Activated naive CD4-positive, alpha-beta T cell treated with anti-CD3 and anti-CD28 coated beads for 36 hours (primary cell): ENCODE results near the gene CD200R1L. TPM values are rescaled to one million over a fixed set of nuclear protein-coding genes. Genes with fewer than 3 reads are reported as not detected.

ENCODE experiments used
- CTCF ChIA-PET: fragments of 350-600 bp; sonication (Branson Sonifier 250); formaldehyde crosslinking; loops from one replicate; lab custom pipeline; 2021; ENCODE audit warnings: antibody characterized with exemption; lab: Charles Lee
- DNase-seq: peaks from one replicate; pipeline ENCODE4 v3.0.0-alpha.2; 2020
- H3K27ac Mint-ChIP-seq: one replicate; pipeline ENCODE4 v1.8.0; 2021; ENCODE audit warnings: mild to moderate bottlenecking, mixed read lengths
- H3K27me3 Mint-ChIP-seq: one replicate; pipeline ENCODE4 v1.8.0; 2021; ENCODE audit warnings: low read depth, mixed read lengths
- H3K36me3 Mint-ChIP-seq: one replicate; pipeline ENCODE4 v1.8.0; 2021; ENCODE audit warnings: low read depth, mixed read lengths
- H3K4me1 Mint-ChIP-seq: one replicate; pipeline ENCODE4 v1.8.0; 2021; ENCODE audit warnings: low read depth, mixed read lengths
- H3K4me3 Mint-ChIP-seq: one replicate; pipeline ENCODE4 v1.8.0; 2021; ENCODE audit warnings: mild to moderate bottlenecking, moderate library complexity, mixed read lengths
- H3K9me3 Mint-ChIP-seq: one replicate; pipeline ENCODE4 v1.8.0; 2021; ENCODE audit warnings: mixed read lengths
- intact Hi-C: fragments of 100-400 bp; cut with micrococcal nuclease; formaldehyde crosslinking; loops from one replicate; pipeline ENCODE4 v1.15.1; 2023
- total RNA-seq, 2 experiments: library from RNA; stranded (reverse); gene quantifications; one replicate each; pipeline ENCODE4 v1.2.3, GENCODE V29; 2021

The CD200R1L gene
- total RNA-seq, 2 experiments from 2014 or later = not detected

- CTCF ChIA-PET = interaction anchor here (0.7 kb wide), 1 partner anchor 686 kb away, joined by 3 read pairs; no protein-coding TSS in a partner anchor
- Mint-ChIP-seq H3K9me3 (peaks cover 3% of the 10 kb centered on the region), H3K27me3 (no peaks in the 10 kb centered on the region), H3K27ac (no peak overlapping the region), H3K36me3 (no peaks in the 10 kb centered on the region), H3K4me3 (no peak overlapping the region), H3K4me1 (peaks cover 8% of the 10 kb centered on the region)
- DNase-seq = no peak
- intact Hi-C loops = no loop called here
These were observed 29.4 kb downstream of the CD200R1L start for GRCh38 chr3:112817271-112817670.

- intact Hi-C loops = no loop called here
- Mint-ChIP-seq H3K27ac (no peak overlapping the region), H3K36me3 (no peaks in the 10 kb centered on the region), H3K4me3 (no peak overlapping the region), H3K9me3 (peaks cover 3% of the 10 kb centered on the region), H3K4me1 (peaks cover 8% of the 10 kb centered on the region), H3K27me3 (no peaks in the 10 kb centered on the region)
- CTCF ChIA-PET = interaction anchor here (1.0 to 1.5 kb wide), 2 partner anchors 81 to 174 kb away, joined by 5 read pairs; no protein-coding TSS in a partner anchor
- DNase-seq = no peak
These were observed 30.7 kb downstream of the CD200R1L start for GRCh38 chr3:112815981-112816380.

- H3K9me3 Mint-ChIP-seq = peaks cover 3% of the 10 kb centered on the region
- intact Hi-C loops = loop anchor here (1.0 kb wide), 4 partner anchors 80 to 232 kb away; no protein-coding TSS in a partner anchor
- CTCF ChIA-PET = interaction anchor here (0.7 to 2.2 kb wide), 8 partner anchors 8 to 896 kb away, joined by 3 to 17 read pairs (median 6); no protein-coding TSS in a partner anchor
- H3K4me1 Mint-ChIP-seq = peaks cover 8% of the 10 kb centered on the region
- H3K27me3 Mint-ChIP-seq = no peaks in the 10 kb centered on the region
- no peak overlapping the region for H3K27ac Mint-ChIP-seq
- no peak for DNase-seq
- no peak overlapping the region for H3K4me3 Mint-ChIP-seq
- no peaks in the 10 kb centered on the region for H3K36me3 Mint-ChIP-seq
These were observed 32.4 kb downstream of the CD200R1L start for GRCh38 chr3:112814266-112814665.

- no peaks in the 10 kb centered on the region for H3K27me3 Mint-ChIP-seq
- CTCF ChIA-PET = interaction anchor here (0.7 to 2.2 kb wide), 11 partner anchors 9 to 895 kb away, joined by 3 to 17 read pairs (median 4); no protein-coding TSS in a partner anchor
- intact Hi-C loops = loop anchor here (1.0 kb wide), 4 partner anchors 79 to 231 kb away; no protein-coding TSS in a partner anchor
- no peak for DNase-seq
- no peaks in the 10 kb centered on the region for H3K36me3 Mint-ChIP-seq
- H3K4me1 Mint-ChIP-seq = peaks cover 8% of the 10 kb centered on the region
- H3K4me3 Mint-ChIP-seq = no peak overlapping the region
- no peak overlapping the region for H3K27ac Mint-ChIP-seq
- peaks cover under 1% of the 10 kb centered on the region for H3K9me3 Mint-ChIP-seq
These were observed 32.9 kb downstream of the CD200R1L start for GRCh38 chr3:112813723-112814171.

- Mint-ChIP-seq H3K27me3 (no peaks in the 10 kb centered on the region), H3K4me1 (peaks cover 8% of the 10 kb centered on the region), H3K9me3 (no peaks in the 10 kb centered on the region), H3K27ac (no peak overlapping the region), H3K36me3 (no peaks in the 10 kb centered on the region), H3K4me3 (no peak overlapping the region)
- CTCF ChIA-PET = interaction anchor here (0.8 to 2.2 kb wide), 7 partner anchors 9 to 170 kb away, joined by 3 to 17 read pairs (median 5); no protein-coding TSS in a partner anchor
- no peak for DNase-seq
- intact Hi-C loops = no loop called here
These were observed 33.6 kb downstream of the CD200R1L start for GRCh38 chr3:112813016-112813415.

- Mint-ChIP-seq H3K4me3 (no peak overlapping the region), H3K9me3 (no peaks in the 10 kb centered on the region), H3K36me3 (no peaks in the 10 kb centered on the region), H3K27ac (no peak overlapping the region), H3K27me3 (no peaks in the 10 kb centered on the region), H3K4me1 (peaks cover 13% of the 10 kb centered on the region)
- no peak for DNase-seq
- intact Hi-C loops = no loop called here
- CTCF ChIA-PET = interaction anchor here (2.1 kb wide), 1 partner anchor 78 kb away, joined by 6 read pairs; no protein-coding TSS in a partner anchor
These were observed 34.6 kb downstream of the CD200R1L start for GRCh38 chr3:112811917-112812660.

- intact Hi-C loops = no loop called here
- H3K4me3 Mint-ChIP-seq = no peak overlapping the region
- no peaks in the 10 kb centered on the region for H3K9me3 Mint-ChIP-seq
- no peak overlapping the region for H3K27ac Mint-ChIP-seq
- DNase-seq = no peak
- no peaks in the 10 kb centered on the region for H3K36me3 Mint-ChIP-seq
- peaks cover 13% of the 10 kb centered on the region for H3K4me1 Mint-ChIP-seq
- H3K27me3 Mint-ChIP-seq = no peaks in the 10 kb centered on the region
- CTCF ChIA-PET = interaction anchor here (1.2 to 2.1 kb wide), 3 partner anchors 11 to 168 kb away, joined by 3 to 8 read pairs (median 6); no protein-coding TSS in a partner anchor
These were observed 35.4 kb downstream of the CD200R1L start for GRCh38 chr3:112811131-112811884.

GRCh38 chr3:112810561-112810960 is 36.1 kb downstream of the CD200R1L start:
- H3K27ac Mint-ChIP-seq = no peak overlapping the region

GRCh38 chr3:112808136-112808535 is 38.5 kb downstream of the CD200R1L start:
- CTCF ChIA-PET = interaction anchor here (0.6 to 1.1 kb wide), 3 partner anchors 9 to 164 kb away, joined by 3 to 4 read pairs (median 3); no protein-coding TSS in a partner anchor

More at GRCh38 chr3:112810561-112810960, 36.1 kb downstream of the CD200R1L start:
- intact Hi-C loops = no loop called here
- Mint-ChIP-seq H3K27me3 (no peaks in the 10 kb centered on the region), H3K36me3 (no peaks in the 10 kb centered on the region), H3K4me1 (peaks cover 13% of the 10 kb centered on the region), H3K4me3 (no peak overlapping the region), H3K9me3 (no peaks in the 10 kb centered on the region)
- DNase-seq = no peak
- CTCF ChIA-PET = interaction anchor here (1.2 to 1.7 kb wide), 2 partner anchors 11 to 168 kb away, joined by 3 to 8 read pairs; no protein-coding TSS in a partner anchor

GRCh38 chr3:112807685-112808084 is 39.0 kb downstream of the CD200R1L start:
- intact Hi-C loops = no loop called here
- H3K27ac Mint-ChIP-seq = no peak overlapping the region
- no peaks in the 10 kb centered on the region for H3K9me3 Mint-ChIP-seq
- CTCF ChIA-PET = interaction anchor here (0.6 to 1.1 kb wide), 3 partner anchors 9 to 164 kb away, joined by 3 to 4 read pairs (median 3); no protein-coding TSS in a partner anchor
- H3K4me3 Mint-ChIP-seq = no peak overlapping the region
- no peaks in the 10 kb centered on the region for H3K27me3 Mint-ChIP-seq
- DNase-seq = no peak
- peaks cover 14% of the 10 kb centered on the region for H3K4me1 Mint-ChIP-seq
- no peaks in the 10 kb centered on the region for H3K36me3 Mint-ChIP-seq

More at GRCh38 chr3:112808136-112808535, 38.5 kb downstream of the CD200R1L start:
- H3K4me3 Mint-ChIP-seq = no peak overlapping the region
- H3K27me3 Mint-ChIP-seq = no peaks in the 10 kb centered on the region
- no peaks in the 10 kb centered on the region for H3K9me3 Mint-ChIP-seq
- intact Hi-C loops = no loop called here
- H3K36me3 Mint-ChIP-seq = no peaks in the 10 kb centered on the region
- H3K4me1 Mint-ChIP-seq = peaks cover 10% of the 10 kb centered on the region
- DNase-seq = no peak
- H3K27ac Mint-ChIP-seq = no peak overlapping the region

GRCh38 chr3:112806903-112807302 is 39.8 kb downstream of the CD200R1L start:
- no peak for DNase-seq
- H3K27me3 Mint-ChIP-seq = no peaks in the 10 kb centered on the region
- H3K36me3 Mint-ChIP-seq = no peaks in the 10 kb centered on the region
- peaks cover 20% of the 10 kb centered on the region for H3K4me1 Mint-ChIP-seq
- H3K9me3 Mint-ChIP-seq = no peaks in the 10 kb centered on the region
- intact Hi-C loops = no loop called here
- CTCF ChIA-PET = interaction anchor here (1.1 kb wide), 1 partner anchor 72 kb away, joined by 4 read pairs; no protein-coding TSS in a partner anchor
- no peak overlapping the region for H3K27ac Mint-ChIP-seq
- H3K4me3 Mint-ChIP-seq = no peak overlapping the region
